Chondrocyte (in vitro differentiated cells): ENCODE data around the gene NAT8. TPM values are rescaled to one million over a fixed set of nuclear protein-coding genes. Genes with fewer than 3 reads are reported as not detected.
"Not testable (repeated sequence)": the region's sequence is repeated elsewhere in the genome, so short reads cannot be mapped to it uniquely, and the experiment has no call there.

Experiments used
- DNase-seq: peaks from one replicate; pipeline ENCODE4 v3.0.0; 2021; ENCODE audit warnings: mixed read lengths, low spot score
- H3K27ac Mint-ChIP-seq: one replicate; pipeline ENCODE4 v1.8.0; 2021; ENCODE audit warnings: mild to moderate bottlenecking, moderate library complexity, mixed read lengths; ENCODE audit not compliant: unreplicated experiment
- H3K27me3 Mint-ChIP-seq: 2 replicates; pipeline ENCODE4 v1.8.0; 2021; ENCODE audit warnings: low read depth, mixed read lengths
- H3K36me3 Mint-ChIP-seq: 2 replicates; pipeline ENCODE4 v1.8.0; 2021; ENCODE audit warnings: low read depth, mixed read lengths
- H3K4me1 Mint-ChIP-seq: 2 replicates; pipeline ENCODE4 v1.8.0; 2021; ENCODE audit warnings: low read depth, mild to moderate bottlenecking, mixed read lengths
- H3K4me3 Mint-ChIP-seq: one replicate; pipeline ENCODE4 v1.8.0; 2021; ENCODE audit warnings: mild to moderate bottlenecking, moderate library complexity, mixed read lengths; ENCODE audit not compliant: unreplicated experiment
- H3K9me3 Mint-ChIP-seq: 2 replicates; pipeline ENCODE4 v1.8.0; 2021; ENCODE audit warnings: low read depth, mixed read lengths
- total RNA-seq: library from RNA; stranded (reverse); gene quantifications from 3 replicates; pipeline ENCODE4 v1.2.1, GENCODE V29; 2021
- TF ChIP-seq, protein P1 (sequence below): fragments of 200-600 bp; sonication (generic); IDR thresholded peaks from 2 replicates; pipeline ENCODE4 v1.5.0; 2021; ENCODE audit warnings: antibody characterized with exemption, mild to moderate bottlenecking, moderate library complexity

Gene NAT8
- total RNA-seq, 1 donor from 2014 or later = not detected

DNA sequence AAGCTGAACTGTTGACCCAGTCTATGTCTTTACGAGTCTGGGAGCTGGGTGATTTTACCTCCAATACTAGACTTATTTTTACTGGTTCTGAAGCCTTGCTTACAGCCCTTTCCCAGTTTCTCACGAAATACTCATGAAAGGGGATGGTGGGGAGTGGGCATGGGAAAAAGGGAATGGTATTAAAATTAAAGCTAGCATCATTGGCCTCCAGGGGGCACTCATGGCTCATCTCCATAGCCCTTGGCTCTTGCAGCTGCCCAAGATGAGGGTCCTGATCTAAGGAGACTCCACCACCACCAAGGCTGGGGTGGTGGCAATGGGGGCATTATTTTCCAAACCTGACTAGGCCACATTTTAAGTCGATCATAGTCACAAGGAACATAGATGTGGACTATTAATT, 22.3 kb downstream of the NAT8 start:
- not testable (repeated sequence) for H3K4me1 Mint-ChIP-seq, DNase-seq, H3K36me3 Mint-ChIP-seq, H3K27ac Mint-ChIP-seq, H3K27me3 Mint-ChIP-seq, H3K9me3 Mint-ChIP-seq, H3K4me3 Mint-ChIP-seq
- TF ChIP-seq, protein P1, sequence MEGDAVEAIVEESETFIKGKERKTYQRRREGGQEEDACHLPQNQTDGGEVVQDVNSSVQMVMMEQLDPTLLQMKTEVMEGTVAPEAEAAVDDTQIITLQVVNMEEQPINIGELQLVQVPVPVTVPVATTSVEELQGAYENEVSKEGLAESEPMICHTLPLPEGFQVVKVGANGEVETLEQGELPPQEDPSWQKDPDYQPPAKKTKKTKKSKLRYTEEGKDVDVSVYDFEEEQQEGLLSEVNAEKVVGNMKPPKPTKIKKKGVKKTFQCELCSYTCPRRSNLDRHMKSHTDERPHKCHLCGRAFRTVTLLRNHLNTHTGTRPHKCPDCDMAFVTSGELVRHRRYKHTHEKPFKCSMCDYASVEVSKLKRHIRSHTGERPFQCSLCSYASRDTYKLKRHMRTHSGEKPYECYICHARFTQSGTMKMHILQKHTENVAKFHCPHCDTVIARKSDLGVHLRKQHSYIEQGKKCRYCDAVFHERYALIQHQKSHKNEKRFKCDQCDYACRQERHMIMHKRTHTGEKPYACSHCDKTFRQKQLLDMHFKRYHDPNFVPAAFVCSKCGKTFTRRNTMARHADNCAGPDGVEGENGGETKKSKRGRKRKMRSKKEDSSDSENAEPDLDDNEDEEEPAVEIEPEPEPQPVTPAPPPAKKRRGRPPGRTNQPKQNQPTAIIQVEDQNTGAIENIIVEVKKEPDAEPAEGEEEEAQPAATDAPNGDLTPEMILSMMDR = peak; percentile 18

- no peaks in the 10 kb centered on the region for H3K9me3 Mint-ChIP-seq
- H3K4me3 Mint-ChIP-seq = no peak overlapping the region
- TF ChIP-seq, protein P1 = no peak
- peaks cover 11% of the 10 kb centered on the region for H3K36me3 Mint-ChIP-seq
- no peaks in the 10 kb centered on the region for H3K27me3 Mint-ChIP-seq
- H3K4me1 Mint-ChIP-seq = no peaks in the 10 kb centered on the region
- DNase-seq = no peak
- H3K27ac Mint-ChIP-seq = no peak overlapping the region
Measured at GRCh38 chr2:73614997-73615396, 27.2 kb downstream of the NAT8 start.

GRCh38 chr2:73614105-73614504, 28.1 kb downstream of the NAT8 start:
- H3K27me3 Mint-ChIP-seq = no peaks in the 10 kb centered on the region
- no peak overlapping the region for H3K27ac Mint-ChIP-seq
- H3K9me3 Mint-ChIP-seq = no peaks in the 10 kb centered on the region
- no peak for DNase-seq
- H3K4me3 Mint-ChIP-seq = no peak overlapping the region
- H3K4me1 Mint-ChIP-seq = no peaks in the 10 kb centered on the region
- peaks cover 11% of the 10 kb centered on the region for H3K36me3 Mint-ChIP-seq
- TF ChIP-seq, protein P1 = no peak

DNA sequence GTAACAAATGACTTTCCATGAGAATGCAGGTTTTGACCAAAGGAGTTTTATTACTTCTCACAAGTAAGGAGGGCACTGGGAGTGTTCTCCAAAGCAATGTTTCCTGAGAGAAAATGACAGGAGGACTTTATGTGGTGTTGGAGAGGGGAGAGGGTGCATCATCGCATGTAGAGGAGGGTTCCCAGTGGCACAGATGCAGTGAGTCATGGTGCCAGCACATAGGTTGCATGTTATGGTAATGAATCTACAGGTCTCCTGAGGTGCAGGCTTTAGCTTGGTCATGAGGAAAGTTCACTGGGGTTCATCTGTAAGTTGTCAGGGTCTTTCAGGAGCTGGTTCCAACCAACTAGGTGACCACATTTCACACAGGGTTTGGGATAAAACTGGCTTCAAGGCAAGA, 30.4 kb downstream of the NAT8 start:
- H3K4me1 Mint-ChIP-seq = no peaks in the 10 kb centered on the region

DNA sequence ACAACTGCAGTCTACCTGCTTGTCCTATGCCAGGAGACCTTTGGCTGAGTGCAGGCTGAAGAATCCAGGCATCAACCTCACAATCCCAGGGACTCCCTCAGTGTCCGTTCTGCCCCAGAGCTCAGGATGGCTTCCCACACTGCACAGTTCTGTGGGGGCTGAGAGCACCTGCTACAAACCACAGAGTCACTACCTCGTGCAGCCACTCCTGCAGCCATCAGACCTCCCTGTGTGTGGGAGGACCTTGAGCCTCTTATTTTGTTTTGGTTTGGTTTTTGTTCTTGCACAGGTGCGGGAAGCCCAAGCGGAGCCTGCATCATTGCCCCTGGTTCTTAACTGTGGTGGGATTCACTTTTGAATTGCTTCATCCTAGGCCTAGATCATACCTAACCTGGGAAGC, 31.0 kb downstream of the NAT8 start:
- no peaks in the 10 kb centered on the region for H3K9me3 Mint-ChIP-seq
- H3K4me3 Mint-ChIP-seq = no peak overlapping the region
- H3K27ac Mint-ChIP-seq = no peak overlapping the region
- no peak for DNase-seq
- no peaks in the 10 kb centered on the region for H3K27me3 Mint-ChIP-seq
- TF ChIP-seq, protein P1 = no peak
- H3K36me3 Mint-ChIP-seq = peaks cover 15% of the 10 kb centered on the region
- H3K4me1 Mint-ChIP-seq = no peaks in the 10 kb centered on the region

More for the DNA sequence above, 30.4 kb downstream of the NAT8 start:
- Mint-ChIP-seq H3K4me3 (no peak overlapping the region), H3K27ac (no peak overlapping the region), H3K9me3 (no peaks in the 10 kb centered on the region), H3K27me3 (no peaks in the 10 kb centered on the region), H3K36me3 (peaks cover 18% of the 10 kb centered on the region)
- TF ChIP-seq, protein P1 = no peak
- DNase-seq = no peak
